Lung microvascular endothelial cell (primary cell): ENCODE measurements around the gene P2RY11. TPM values are rescaled to one million over a fixed set of nuclear protein-coding genes. Genes with fewer than 3 reads are reported as not detected.

Experiments
- DNase-seq, 2 donors: peaks; one replicate each; pipeline versions ENCODE4 v3.0.0 to v3.0.0-alpha.2; 2010; ENCODE audit warnings: low read depth in 2 of 2
- total RNA-seq: library from RNA; depleted of rRNA; stranded (reverse); fragments of >200 nt; gene quantifications from 2 replicates; pipeline ENCODE4 v1.2.1, GENCODE V29; 2014

The P2RY11 gene
- total RNA-seq, 1 donor from 2014 or later: 1.8 TPM

GRCh38 chr19:10112895-10113591 is 1.6 kb downstream of the P2RY11 start:
- peak; percentile 39 to 45 for DNase-seq

GRCh38 chr19:10113592-10113963 is 2.1 kb downstream of the P2RY11 start:
- no peak for DNase-seq

- DNase-seq: no peak
Measured at GRCh38 chr19:10113964-10114650, 2.6 kb downstream of the P2RY11 start.

GRCh38 chr19:10114651-10115391 is 3.3 kb downstream of the P2RY11 start:
- no peak for DNase-seq

- DNase-seq: no peak
Measured at GRCh38 chr19:10115392-10116084, 4.0 kb downstream of the P2RY11 start.

- DNase-seq: no peak
Measured at GRCh38 chr19:10116085-10116865, 4.8 kb downstream of the P2RY11 start.

- no peak for DNase-seq
Measured at GRCh38 chr19:10116866-10117616, 5.5 kb downstream of the P2RY11 start.

- peak in 1 of 2 donors; percentile 18 for DNase-seq
Measured at GRCh38 chr19:10118960-10119359, 7.5 kb downstream of the P2RY11 start.

GRCh38 chr19:10120538-10121189 is 9.2 kb downstream of the P2RY11 start:
- peak in 1 of 2 donors; percentile 83 for DNase-seq

GRCh38 chr19:10122045-10122444 is 10.6 kb downstream of the P2RY11 start:
- peak in 1 of 2 donors; percentile 78 for DNase-seq

GRCh38 chr19:10124429-10124828 is 12.9 kb downstream of the P2RY11 start:
- DNase-seq: no peak

- DNase-seq: no peak
Measured at GRCh38 chr19:10126213-10126639, 14.7 kb downstream of the P2RY11 start.

GRCh38 chr19:10132905-10133304 is 21.4 kb downstream of the P2RY11 start:
- DNase-seq: no peak

- DNase-seq: no peak
Measured at GRCh38 chr19:10133596-10133995, 22.1 kb downstream of the P2RY11 start.

- DNase-seq: no peak
Measured at GRCh38 chr19:10134040-10134439, 22.5 kb downstream of the P2RY11 start.

- DNase-seq: peak in 1 of 2 donors; percentile 54
Measured at GRCh38 chr19:10135551-10136334, 24.2 kb downstream of the P2RY11 start.

GRCh38 chr19:10136936-10137335 is 25.4 kb downstream of the P2RY11 start:
- no peak for DNase-seq

- DNase-seq: no peak
Measured at GRCh38 chr19:10137751-10138682, 26.5 kb downstream of the P2RY11 start.
